ENCODE data around the gene CIAO2A. TPM values are rescaled to one million over a fixed set of nuclear protein-coding genes. Genes with fewer than 3 reads are reported as not detected.
"Not testable (repeated sequence)": the region's sequence is repeated elsewhere in the genome, so short reads cannot be mapped to it uniquely, and the experiment has no call there.

CIAO2A gene
- total and polyA plus RNA-seq, 5 experiments from 2014 or later, result 27.5 to 84.8 (median 54.8) TPM

GRCh38 chr15:64092075-64092820 lies 1.4 kb downstream of the CIAO2A start:
- POLR2A ChIA-PET, result interaction anchor here (0.9 kb wide), 1 partner anchor 9 kb away, joined by 7 read pairs; no protein-coding TSS in a partner anchor
- Mint-ChIP-seq H3K4me3 (peak overlapping the region; percentile 93 to 100 (median 97)), H3K27me3 (no peaks in the 10 kb centered on the region), H3K36me3 (peaks cover 4 to 33% (median 10%) of the 10 kb centered on the region in 3 donors), H3K27ac (peak overlapping the region in 9 of 10 donors; percentile 94 to 100 (median 100)), H3K4me1 (peaks cover 36 to 77% (median 67%) of the 10 kb centered on the region in 4 donors), H3K9me3 (no peaks in the 10 kb centered on the region)
- ATAC-seq (no peak), DNase-seq (peak in 3 of 10 donors; percentile 22 to 44 (median 34))

GRCh38 chr15:64090527-64090926 lies 3.1 kb downstream of the CIAO2A start:
- H3K27me3 Mint-ChIP-seq, result no peaks in the 10 kb centered on the region
- H3K4me3 Mint-ChIP-seq, result peak overlapping the region in 4 of 10 donors; percentile 5 to 51 (median 33)
- ATAC-seq (no peak), DNase-seq (no peak)
- no peaks in the 10 kb centered on the region for H3K9me3 Mint-ChIP-seq
- POLR2A ChIA-PET, result interaction anchor here (0.5 kb wide), 1 partner anchor 384 kb away, joined by 3 read pairs; no protein-coding TSS in a partner anchor
- H3K4me1 Mint-ChIP-seq, result peaks cover 29 to 60% (median 51%) of the 10 kb centered on the region in 4 donors
- H3K27ac Mint-ChIP-seq, result peak overlapping the region in 3 of 10 donors; percentile 74 to 82 (median 80)
- H3K36me3 Mint-ChIP-seq, result peaks cover 4 to 40% (median 10%) of the 10 kb centered on the region in 3 donors

GRCh38 chr15:64089543-64090280 lies 3.9 kb downstream of the CIAO2A start:
- Mint-ChIP-seq H3K4me3 (peak overlapping the region in 2 of 10 donors; percentile 36 to 69), H3K9me3 (no peaks in the 10 kb centered on the region), H3K36me3 (peaks cover 4 to 43% (median 10%) of the 10 kb centered on the region in 3 donors), H3K27me3 (no peaks in the 10 kb centered on the region), H3K27ac (peak overlapping the region in 5 of 10 donors; percentile 19 to 79 (median 49)), H3K4me1 (peaks cover 27 to 52% (median 42%) of the 10 kb centered on the region in 4 donors)
- DNase-seq (no peak), ATAC-seq (no peak)
- POLR2A ChIA-PET, result interaction anchor here (0.5 to 0.6 kb wide), 2 partner anchors 18 to 630 kb away, joined by 3 to 6 read pairs; no protein-coding TSS in a partner anchor

GRCh38 chr15:64082757-64083156 lies 10.9 kb downstream of the CIAO2A start:
- ATAC-seq (no peak), DNase-seq (no peak)
- H3K27ac Mint-ChIP-seq, result no peak overlapping the region
- no peaks in the 10 kb centered on the region for H3K4me1 Mint-ChIP-seq
- H3K9me3 Mint-ChIP-seq, result no peaks in the 10 kb centered on the region
- H3K4me3 Mint-ChIP-seq, result no peak overlapping the region
- H3K27me3 Mint-ChIP-seq, result no peaks in the 10 kb centered on the region
- peaks cover 0 to 51% (median 3%) of the 10 kb centered on the region in 3 donors for H3K36me3 Mint-ChIP-seq
- POLR2A ChIA-PET, result interaction anchor here (0.5 kb wide), 1 partner anchor 9 kb away, joined by 7 read pairs; no protein-coding TSS in a partner anchor

- DNase-seq, H3K4me3 Mint-ChIP-seq, H3K27me3 Mint-ChIP-seq, H3K9me3 Mint-ChIP-seq, POLR2A ChIA-PET, ATAC-seq: not testable (repeated sequence)
- Mint-ChIP-seq H3K4me1 (peaks cover 2 to 14% (median 5%) of the 10 kb centered on the region in 4 donors), H3K36me3 (peaks cover 0 to 37% (median 5%) of the 10 kb centered on the region in 3 donors), H3K27ac (peak overlapping the region in 2 of 10 donors; percentile 45 to 52)
Observed at GRCh38 chr15:64073496-64073895, 20.1 kb downstream of the CIAO2A start.

GRCh38 chr15:64072812-64073211 lies 20.8 kb downstream of the CIAO2A start:
- Mint-ChIP-seq H3K36me3 (peaks cover 0 to 35% (median 5%) of the 10 kb centered on the region in 3 donors), H3K27ac (peak overlapping the region in 2 of 10 donors; percentile 6 to 79), H3K4me1 (peaks cover 4 to 16% (median 8%) of the 10 kb centered on the region in 4 donors), H3K4me3 (no peak overlapping the region), H3K27me3 (no peaks in the 10 kb centered on the region), H3K9me3 (no peaks in the 10 kb centered on the region)
- POLR2A ChIA-PET, result no interaction called here
- no peak for DNase-seq
- ATAC-seq, result no peak

- DNase-seq, result no peak
- POLR2A ChIA-PET, result no interaction called here
- Mint-ChIP-seq H3K4me3 (no peak overlapping the region), H3K27ac (peak overlapping the region in 4 of 10 donors; percentile 9 to 79 (median 12)), H3K27me3 (no peaks in the 10 kb centered on the region), H3K36me3 (peaks cover 0 to 31% (median 5%) of the 10 kb centered on the region in 3 donors), H3K9me3 (no peaks in the 10 kb centered on the region), H3K4me1 (peaks cover 8 to 18% (median 14%) of the 10 kb centered on the region in 4 donors)
- no peak for ATAC-seq
Observed at GRCh38 chr15:64071931-64072765, 21.5 kb downstream of the CIAO2A start.

GRCh38 chr15:64070965-64071851 lies 22.4 kb downstream of the CIAO2A start:
- POLR2A ChIA-PET, result interaction anchor here (0.6 kb wide), 1 partner anchor 18 kb away, joined by 3 read pairs; no protein-coding TSS in a partner anchor
- H3K9me3 Mint-ChIP-seq, result no peaks in the 10 kb centered on the region
- no peaks in the 10 kb centered on the region for H3K27me3 Mint-ChIP-seq
- H3K4me1 Mint-ChIP-seq, result peaks cover 8 to 16% (median 12%) of the 10 kb centered on the region in 4 donors
- no peak for DNase-seq
- H3K36me3 Mint-ChIP-seq, result peaks cover 0 to 31% (median 5%) of the 10 kb centered on the region in 3 donors
- no peak for ATAC-seq
- H3K4me3 Mint-ChIP-seq, result peak overlapping the region in 1 of 10 donors; percentile 20
- peak overlapping the region in 3 of 10 donors; percentile 10 to 59 (median 35) for H3K27ac Mint-ChIP-seq

GRCh38 chr15:64070106-64070505 lies 23.5 kb downstream of the CIAO2A start:
- Mint-ChIP-seq H3K27ac (peak overlapping the region in 1 of 10 donors; percentile 15), H3K4me3 (no peak overlapping the region), H3K36me3 (peaks cover 0 to 25% (median 5%) of the 10 kb centered on the region in 3 donors), H3K4me1 (peaks cover 6 to 13% (median 8%) of the 10 kb centered on the region in 4 donors), H3K27me3 (no peaks in the 10 kb centered on the region), H3K9me3 (no peaks in the 10 kb centered on the region)
- DNase-seq, result no peak
- POLR2A ChIA-PET, result no interaction called here
- no peak for ATAC-seq

GRCh38 chr15:64068133-64068532 lies 25.5 kb downstream of the CIAO2A start:
- no peak for DNase-seq
- POLR2A ChIA-PET, result interaction anchor here (1.1 to 2.0 kb wide), 2 partner anchors 168 to 316 kb away, joined by 3 to 12 read pairs; no protein-coding TSS in a partner anchor
- peak overlapping the region in 1 of 10 donors; percentile 71 for H3K27ac Mint-ChIP-seq
- peaks cover 0 to 17% (median 5%) of the 10 kb centered on the region in 3 donors for H3K36me3 Mint-ChIP-seq
- H3K9me3 Mint-ChIP-seq, result no peaks in the 10 kb centered on the region
- peaks cover 6 to 13% (median 8%) of the 10 kb centered on the region in 4 donors for H3K4me1 Mint-ChIP-seq
- H3K27me3 Mint-ChIP-seq, result no peaks in the 10 kb centered on the region
- no peak for ATAC-seq
- no peak overlapping the region for H3K4me3 Mint-ChIP-seq

- Mint-ChIP-seq H3K27me3 (no peaks in the 10 kb centered on the region), H3K36me3 (peaks cover 0 to 12% (median 5%) of the 10 kb centered on the region in 3 donors)
Observed at GRCh38 chr15:64067564-64068030, 26.0 kb downstream of the CIAO2A start.

More at GRCh38 chr15:64067564-64068030, 26.0 kb downstream of the CIAO2A start:
- ATAC-seq (peak; percentile 90), DNase-seq (peak; percentile 31 to 82 (median 72))
- H3K27ac Mint-ChIP-seq, result peak overlapping the region in 4 of 10 donors; percentile 56 to 71 (median 68)
- no peak overlapping the region for H3K4me3 Mint-ChIP-seq
- H3K9me3 Mint-ChIP-seq, result no peaks in the 10 kb centered on the region
- peaks cover 6 to 13% (median 8%) of the 10 kb centered on the region in 4 donors for H3K4me1 Mint-ChIP-seq
- POLR2A ChIA-PET, result interaction anchor here (1.1 to 2.0 kb wide), 3 partner anchors 122 to 315 kb away, joined by 3 to 12 read pairs (median 3); no protein-coding TSS in a partner anchor
